Hepatocyte (in vitro differentiated cells): ENCODE data around the gene SLC8A2. TPM values are rescaled to one million over a fixed set of nuclear protein-coding genes. Genes with fewer than 3 reads are reported as not detected.

Experiments
- DNase-seq: peaks from one replicate; pipeline ENCODE4 v3.0.0-alpha.2; 2016; ENCODE audit warnings: low spot score
- H2AFZ ChIP-seq: fragments of 200-600 bp; sonication (generic); 2 replicates; pipeline ENCODE4 v1.6.0; 2016; ENCODE audit warnings: antibody characterized with exemption, mild to moderate bottlenecking
- H3K27ac ChIP-seq: fragments of 200-600 bp; sonication (generic); 2 replicates; pipeline ENCODE4 v1.5.1; 2016; ENCODE audit warnings: mild to moderate bottlenecking
- H3K27me3 ChIP-seq: fragments of 200-600 bp; sonication (generic); 2 replicates; pipeline ENCODE4 v1.6.1; 2016
- H3K36me3 ChIP-seq: fragments of 200-600 bp; sonication (generic); replicated peaks from 2 replicates; pipeline ENCODE4 v1.5.1; 2016; ENCODE audit warnings: low read depth; ENCODE audit not compliant: insufficient read depth
- H3K4me1 ChIP-seq: fragments of 200-600 bp; sonication (generic); 2 replicates; pipeline ENCODE4 v1.5.1; 2016; ENCODE audit warnings: mild to moderate bottlenecking, moderate library complexity; ENCODE audit not compliant: insufficient read depth
- H3K4me2 ChIP-seq: fragments of 200-600 bp; sonication (generic); 2 replicates; pipeline ENCODE4 v1.6.0; 2016
- H3K4me3 ChIP-seq: fragments of 200-600 bp; sonication (generic); 2 replicates; pipeline ENCODE4 v1.5.1; 2016; ENCODE audit warnings: mild to moderate bottlenecking
- H3K79me2 ChIP-seq: fragments of 200-600 bp; sonication (generic); 2 replicates; pipeline ENCODE4 v1.6.0; 2017; ENCODE audit warnings: mild to moderate bottlenecking
- H3K9me2 ChIP-seq: fragments of 200-600 bp; sonication (generic); replicated peaks from 2 replicates; pipeline ENCODE4 v1.6.0; 2017; ENCODE audit warnings: mild to moderate bottlenecking; ENCODE audit not compliant: insufficient read depth
- H3K9me3 ChIP-seq: fragments of 200-600 bp; sonication (generic); 2 replicates; pipeline ENCODE4 v1.5.1; 2016; ENCODE audit warnings: low read depth, mild to moderate bottlenecking
- H4K20me1 ChIP-seq: fragments of 200-600 bp; sonication (generic); 2 replicates; pipeline ENCODE4 v1.6.0; 2016; ENCODE audit warnings: mild to moderate bottlenecking; ENCODE audit not compliant: insufficient read depth, poor library complexity, severe bottlenecking
- EZH2 ChIP-seq: fragments of 200-600 bp; sonication (generic); IDR thresholded peaks from 2 replicates; pipeline ENCODE4 v1.6.1; 2016; ENCODE audit warnings: antibody characterized with exemption, mild to moderate bottlenecking, borderline replicate concordance
- EZH2phosphoT487 ChIP-seq: fragments of 200-600 bp; sonication (generic); IDR thresholded peaks from one replicate; pipeline ENCODE4 v1.6.1; 2018; ENCODE audit warnings: antibody characterized with exemption, mild to moderate bottlenecking, low read depth, moderate library complexity; ENCODE audit not compliant: unreplicated experiment, severe bottlenecking
- WGBS: methylation state at CpG from one replicate; pipeline ENCODE4 v1.1.6; 2016; ENCODE audit warnings: low lambda C conversion rate; ENCODE audit errors: missing lambda C conversion rate; 5-methylcytosine and 5-hydroxymethylcytosine counted together
- polyA plus RNA-seq: library from polyadenylated mRNA; unstranded; fragments of >200 nt; fragmentation: Nextera tagmentation; extraction: Ambion mirVana; gene quantifications from 2 replicates; pipeline ENCODE4 v1.2.1, GENCODE V29; 2016
- total RNA-seq: library from RNA; depleted of rRNA; stranded (reverse); fragments of >200 nt; gene quantifications from 2 replicates; pipeline ENCODE4 v1.2.3, GENCODE V29; 2014
- TF ChIP-seq, protein P1 (sequence below): fragments of 200-600 bp; sonication (generic); IDR thresholded peaks from 2 replicates; pipeline ENCODE4 v1.5.1; 2016; ENCODE audit warnings: antibody characterized with exemption, mild to moderate bottlenecking; ENCODE audit not compliant: poor library complexity

SLC8A2 gene
- total and polyA plus RNA-seq, 2 experiments from 2014 or later, result 0.24 to 1.1 TPM

DNA sequence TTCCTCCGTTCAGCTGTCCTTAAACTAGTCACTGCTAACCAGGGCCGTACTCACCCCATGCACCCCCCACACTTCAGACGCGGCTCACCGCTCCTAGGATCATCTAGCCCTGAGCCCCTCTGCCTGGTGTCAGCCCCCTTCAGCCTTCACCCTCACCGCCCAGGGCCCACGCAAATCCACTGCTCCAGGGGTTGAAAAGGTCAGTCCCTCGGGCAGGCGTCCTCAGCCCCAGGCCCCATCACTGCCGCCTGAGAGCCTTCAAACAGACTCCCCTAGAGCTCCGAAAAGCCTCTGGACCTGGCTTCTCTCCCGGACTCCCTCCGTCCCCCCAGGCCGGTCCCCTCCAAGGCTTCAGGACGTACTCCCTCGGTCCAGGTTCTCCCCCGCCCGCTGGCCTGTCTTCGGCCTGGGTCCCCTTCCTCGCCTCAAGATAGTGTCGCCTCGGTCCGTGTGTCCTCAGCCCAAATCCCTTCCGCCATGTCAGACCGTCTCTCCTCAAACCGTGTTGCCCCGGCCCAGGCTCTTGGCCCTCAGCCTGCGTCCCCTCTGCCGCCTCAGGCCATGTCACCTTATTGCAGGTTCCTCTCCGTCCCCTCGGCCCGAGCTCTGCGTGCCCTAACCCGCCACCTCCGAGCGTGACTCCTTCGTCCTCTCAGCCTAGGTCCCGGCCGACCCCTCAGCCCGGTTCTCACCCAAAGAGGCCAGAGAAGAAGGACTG lies 42.6 kb upstream of the SLC8A2 start:
- peak; percentile 44 for DNase-seq
- Histone ChIP-seq H4K20me1 (peaks cover 30% of the 10 kb centered on the region), H3K36me3 (no peaks in the 10 kb centered on the region), H3K27me3 (no peaks in the 10 kb centered on the region), H3K4me3 (peak overlapping the region; percentile 54), H3K9me3 (no peaks in the 10 kb centered on the region), H3K4me1 (peaks cover 19% of the 10 kb centered on the region), H3K79me2 (peaks cover 54% of the 10 kb centered on the region), H3K9me2 (no peaks in the 10 kb centered on the region), H2AFZ (no peak overlapping the region), H3K4me2 (peak overlapping the region; percentile 92), H3K27ac (peak overlapping the region; percentile 97)
- TF ChIP-seq, protein P1, sequence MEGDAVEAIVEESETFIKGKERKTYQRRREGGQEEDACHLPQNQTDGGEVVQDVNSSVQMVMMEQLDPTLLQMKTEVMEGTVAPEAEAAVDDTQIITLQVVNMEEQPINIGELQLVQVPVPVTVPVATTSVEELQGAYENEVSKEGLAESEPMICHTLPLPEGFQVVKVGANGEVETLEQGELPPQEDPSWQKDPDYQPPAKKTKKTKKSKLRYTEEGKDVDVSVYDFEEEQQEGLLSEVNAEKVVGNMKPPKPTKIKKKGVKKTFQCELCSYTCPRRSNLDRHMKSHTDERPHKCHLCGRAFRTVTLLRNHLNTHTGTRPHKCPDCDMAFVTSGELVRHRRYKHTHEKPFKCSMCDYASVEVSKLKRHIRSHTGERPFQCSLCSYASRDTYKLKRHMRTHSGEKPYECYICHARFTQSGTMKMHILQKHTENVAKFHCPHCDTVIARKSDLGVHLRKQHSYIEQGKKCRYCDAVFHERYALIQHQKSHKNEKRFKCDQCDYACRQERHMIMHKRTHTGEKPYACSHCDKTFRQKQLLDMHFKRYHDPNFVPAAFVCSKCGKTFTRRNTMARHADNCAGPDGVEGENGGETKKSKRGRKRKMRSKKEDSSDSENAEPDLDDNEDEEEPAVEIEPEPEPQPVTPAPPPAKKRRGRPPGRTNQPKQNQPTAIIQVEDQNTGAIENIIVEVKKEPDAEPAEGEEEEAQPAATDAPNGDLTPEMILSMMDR, result no peak
- no peak for TF ChIP-seq EZH2phosphoT487
- no peak for TF ChIP-seq EZH2
- WGBS, result 11% methylated on average over 33 of the region's 40 CpGs

DNA sequence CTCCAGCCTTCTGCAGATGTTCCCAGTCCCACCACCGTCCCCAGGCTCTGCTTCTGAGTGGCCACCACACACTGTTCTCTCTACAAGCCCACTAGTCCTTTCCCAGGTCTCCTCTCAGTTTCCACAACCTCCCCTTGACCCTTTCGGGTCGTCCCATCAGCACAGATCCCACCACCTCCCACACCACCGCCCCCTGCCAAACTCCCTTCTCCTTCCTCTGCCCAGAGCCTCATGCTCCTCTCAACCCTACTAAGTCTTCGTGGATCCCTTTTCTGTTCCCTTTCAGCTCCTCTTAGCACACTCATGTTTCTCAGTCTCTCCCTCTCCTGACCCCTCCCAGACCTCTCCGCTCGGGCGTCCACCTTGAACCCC lies 41.2 kb upstream of the SLC8A2 start:
- peak overlapping the region; percentile 16 for H3K4me3 ChIP-seq
- WGBS, result 85% methylated on average over 6 of the region's 8 CpGs
- no peaks in the 10 kb centered on the region for H3K9me2 ChIP-seq
- H3K27me3 ChIP-seq, result no peaks in the 10 kb centered on the region
- peaks cover 42% of the 10 kb centered on the region for H4K20me1 ChIP-seq
- H3K4me2 ChIP-seq, result peak overlapping the region; percentile 92
- peak overlapping the region; percentile 97 for H3K27ac ChIP-seq
- no peak for DNase-seq
- peaks cover 20% of the 10 kb centered on the region for H3K4me1 ChIP-seq
- TF ChIP-seq EZH2, result no peak
- TF ChIP-seq, protein P1, result no peak
- TF ChIP-seq EZH2phosphoT487, result no peak
- no peak overlapping the region for H2AFZ ChIP-seq
- H3K79me2 ChIP-seq, result peaks cover 67% of the 10 kb centered on the region
- no peaks in the 10 kb centered on the region for H3K36me3 ChIP-seq
- no peaks in the 10 kb centered on the region for H3K9me3 ChIP-seq

DNA sequence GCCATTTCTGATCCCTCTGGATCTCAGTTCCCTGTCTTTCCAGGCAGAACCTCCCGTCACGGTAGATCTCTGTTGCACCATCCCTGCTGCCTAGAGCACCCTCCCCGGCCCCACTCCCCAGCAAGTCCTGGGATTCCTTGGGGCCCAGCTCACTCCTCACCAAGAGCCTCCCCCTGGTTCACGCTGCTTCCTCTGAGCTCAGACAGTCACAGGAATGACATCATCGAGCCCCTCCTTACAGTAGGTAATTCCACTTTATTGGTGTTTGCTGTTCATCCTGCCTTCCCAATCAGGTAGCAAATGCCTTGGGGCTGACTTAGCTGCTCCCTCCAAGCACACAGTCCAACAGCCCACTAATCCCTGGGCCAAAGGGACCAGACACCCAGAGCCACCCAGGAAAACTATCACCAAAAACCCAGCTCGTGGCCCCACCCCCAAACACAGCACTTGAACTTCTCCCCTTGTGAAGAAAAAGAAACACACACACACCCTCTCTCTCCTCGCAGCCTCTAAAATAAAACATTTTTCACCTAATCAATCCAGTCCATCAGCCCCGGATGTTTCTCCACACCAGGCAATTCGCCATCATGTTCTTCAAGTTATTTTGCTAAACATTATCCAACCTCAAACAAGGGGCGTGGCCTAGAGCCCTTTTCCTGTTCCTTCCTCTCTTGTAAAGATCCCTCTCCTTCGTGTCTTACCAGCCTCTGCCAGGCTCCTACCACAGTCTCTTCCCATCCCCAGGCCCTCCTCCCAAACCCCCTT lies 40.7 kb upstream of the SLC8A2 start:
- TF ChIP-seq EZH2phosphoT487 (no peak), EZH2 (no peak)
- TF ChIP-seq, protein P1, result no peak
- Histone ChIP-seq H3K4me1 (peaks cover 25% of the 10 kb centered on the region), H3K9me3 (no peaks in the 10 kb centered on the region), H3K4me3 (no peak overlapping the region), H3K9me2 (no peaks in the 10 kb centered on the region), H3K27me3 (no peaks in the 10 kb centered on the region), H3K36me3 (no peaks in the 10 kb centered on the region), H3K79me2 (peaks cover 73% of the 10 kb centered on the region), H2AFZ (no peak overlapping the region), H4K20me1 (peaks cover 48% of the 10 kb centered on the region), H3K27ac (peak overlapping the region; percentile 97), H3K4me2 (peak overlapping the region; percentile 92)
- DNase-seq, result peak; percentile 81
- WGBS, result 58% methylated on average over 11 of the region's 11 CpGs
